Activated CD4-positive, alpha-beta T cell treated with anti-CD3 and anti-CD28 coated beads, Interleukin-2, amount 50 U/mL, for 16 hours (primary cell): Measurements from ENCODE around the gene NOD2.

Experiments
- DNase-seq: peaks from one replicate; pipeline ENCODE4 v3.0.0-alpha.2; 2020

Gene NOD2

DNA sequence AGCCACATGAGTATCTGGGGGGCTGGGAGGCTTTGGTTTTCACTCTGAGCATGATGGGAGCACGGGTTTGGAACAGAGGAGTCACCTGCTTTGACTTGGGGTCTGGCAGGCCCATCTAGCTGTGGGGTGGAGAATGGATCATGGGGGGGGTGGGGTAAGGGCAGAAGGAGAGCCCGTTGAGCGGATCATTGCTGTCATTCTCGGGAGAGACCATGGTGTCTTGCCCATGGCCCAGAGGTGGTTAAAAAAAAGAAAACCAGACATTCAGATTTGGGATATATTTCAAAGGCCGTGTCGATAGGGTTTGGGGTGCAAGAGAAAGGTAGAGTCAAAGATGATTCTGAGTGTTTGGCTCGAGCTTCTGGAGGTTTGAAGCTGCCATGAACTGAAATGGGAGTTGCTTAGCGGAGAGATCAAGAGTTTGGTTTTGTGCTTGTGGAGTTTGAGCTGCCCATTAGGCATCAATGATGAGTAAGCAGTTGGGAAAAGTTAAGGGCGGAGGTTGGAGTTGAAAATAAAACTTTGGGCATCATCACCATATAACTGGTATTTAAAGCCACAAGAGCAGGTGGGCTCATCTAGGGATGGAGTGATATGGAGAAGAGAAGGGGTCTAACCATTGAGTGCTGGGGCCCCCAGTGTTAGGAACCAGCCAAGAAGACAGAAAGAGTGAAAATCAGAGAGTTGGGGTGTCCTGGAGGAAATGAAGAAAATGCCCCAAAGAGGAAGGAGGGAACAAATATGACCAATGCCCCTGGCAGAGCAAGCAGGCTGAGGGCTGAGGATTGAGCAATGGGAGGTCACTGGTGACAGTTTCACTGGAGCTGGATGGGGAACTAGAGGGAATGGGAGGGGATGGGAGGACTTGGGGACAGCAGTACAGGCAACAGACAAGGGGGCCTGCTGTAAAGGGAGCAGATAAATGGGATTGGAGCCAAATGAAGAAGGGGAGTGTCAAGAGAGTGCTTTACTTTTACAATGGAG is 1.9 kb downstream of the NOD2 start:
- DNase-seq: no peak

DNA sequence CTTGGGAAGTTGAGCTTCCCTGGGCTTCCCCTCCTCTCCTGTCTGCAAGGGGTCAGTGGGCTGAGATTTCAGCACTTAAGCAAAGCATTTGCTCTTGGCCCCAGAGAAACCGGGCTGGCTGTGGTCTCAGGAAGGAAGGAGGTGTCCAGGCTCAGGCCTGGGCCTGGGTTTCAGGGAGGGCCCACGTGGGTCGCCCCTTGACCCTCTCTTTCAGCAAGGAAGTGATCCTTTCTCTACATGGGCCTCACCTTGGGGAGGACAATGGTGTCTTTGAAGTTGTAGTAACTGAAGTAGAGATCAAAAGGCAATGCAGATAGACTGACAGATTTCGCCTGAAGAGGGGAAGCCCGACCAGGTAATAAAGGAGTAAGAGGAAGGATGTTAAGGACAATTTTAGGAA is 2.7 kb downstream of the NOD2 start:
- no peak for DNase-seq

DNA sequence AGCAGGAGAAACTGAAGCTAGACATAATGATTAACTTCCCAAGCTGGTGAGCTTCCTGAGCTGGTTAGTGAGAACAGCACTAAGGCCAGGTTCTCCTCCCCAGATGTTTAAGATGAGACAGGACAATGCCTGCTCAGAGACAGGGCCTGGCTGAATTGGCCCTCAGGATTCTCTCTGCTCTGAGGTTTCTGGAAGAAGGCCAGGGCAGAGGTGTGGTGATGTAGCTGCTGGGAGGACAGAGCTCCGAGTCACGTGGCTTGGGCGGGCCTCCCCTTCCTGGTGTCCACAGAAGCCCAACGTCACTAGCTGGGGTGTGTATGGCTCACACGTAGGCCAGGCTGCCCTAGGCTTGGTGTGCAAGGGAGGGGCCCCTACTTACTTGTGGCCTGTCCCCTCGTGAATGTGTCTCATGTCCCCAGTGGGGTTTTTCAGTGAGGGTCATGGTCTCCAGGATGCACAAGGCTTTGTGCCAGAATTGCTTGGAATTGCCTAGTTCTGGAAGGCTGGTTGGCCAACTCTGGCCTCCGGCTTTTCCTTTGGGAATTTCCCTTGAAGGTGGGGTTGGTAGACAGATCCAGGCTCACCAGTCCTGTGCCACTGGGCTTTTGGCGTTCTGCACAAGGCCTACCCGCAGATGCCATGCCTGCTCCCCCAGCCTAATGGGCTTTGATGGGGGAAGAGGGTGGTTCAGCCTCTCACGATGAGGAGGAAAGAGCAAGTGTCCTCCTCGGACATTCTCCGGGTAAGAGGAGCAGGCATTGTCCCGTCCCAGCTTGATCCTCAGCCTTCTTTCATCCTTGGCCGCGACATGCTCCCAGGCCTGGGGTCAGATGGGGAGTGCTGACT is 3.4 kb downstream of the NOD2 start:
- DNase-seq: peak; percentile 65

DNA sequence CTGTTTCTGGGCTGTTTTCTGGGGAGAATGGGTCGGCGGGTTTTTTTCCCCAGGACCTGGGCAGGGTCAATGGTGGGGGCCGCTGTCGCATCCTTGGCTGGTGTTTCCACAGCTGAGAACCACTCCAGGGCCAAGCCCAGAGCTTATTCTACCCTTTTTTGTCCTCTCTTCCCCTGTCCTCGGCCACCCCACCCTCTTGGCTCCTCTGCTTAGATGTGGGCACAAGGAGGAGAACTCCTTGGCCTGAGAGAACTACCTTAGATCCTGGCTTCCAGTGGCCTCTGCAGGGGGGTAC is 4.0 kb downstream of the NOD2 start:
- DNase-seq: no peak

DNA sequence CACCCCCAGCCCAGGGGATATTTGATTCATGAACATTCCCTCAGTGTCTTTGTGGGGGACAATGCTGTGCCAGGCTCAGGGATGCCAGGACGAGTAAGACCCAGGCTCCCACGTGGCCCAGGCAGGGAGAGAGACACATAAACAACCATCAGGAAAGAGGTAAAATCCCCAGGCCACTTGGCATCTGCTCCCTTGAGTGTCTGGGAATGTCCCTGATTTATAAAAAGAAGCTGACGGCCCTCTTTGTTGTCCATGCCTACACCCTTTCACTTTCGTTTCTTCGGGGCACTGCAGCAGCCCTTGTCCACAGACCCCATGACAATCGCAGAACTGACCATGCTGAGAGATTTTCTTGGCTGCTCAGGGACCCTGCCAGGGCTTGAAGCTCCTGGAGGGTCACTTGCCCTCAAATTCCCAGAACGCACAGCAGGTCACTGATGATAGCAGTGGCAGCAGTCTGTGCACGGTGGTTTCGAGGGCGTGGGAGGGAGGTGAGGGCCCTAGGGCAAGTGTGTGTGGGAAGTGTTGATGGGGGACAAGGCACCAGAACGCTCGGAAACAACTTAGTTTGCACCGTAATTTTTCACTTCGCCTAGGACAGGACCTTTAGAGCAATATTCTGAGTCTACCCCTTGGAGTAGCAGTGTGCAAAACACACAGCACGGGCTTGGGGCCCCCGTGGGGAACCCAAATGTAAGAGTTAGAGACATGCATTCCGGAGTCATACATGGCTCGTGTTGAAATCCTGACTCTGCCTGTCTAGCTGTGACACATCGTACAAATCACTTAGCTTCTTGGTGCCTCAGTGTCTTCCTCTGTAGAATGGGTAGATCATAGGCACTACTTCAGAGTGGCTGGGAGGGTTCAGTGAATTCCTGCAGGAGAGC is 4.7 kb downstream of the NOD2 start:
- DNase-seq: peak; percentile 50

DNA sequence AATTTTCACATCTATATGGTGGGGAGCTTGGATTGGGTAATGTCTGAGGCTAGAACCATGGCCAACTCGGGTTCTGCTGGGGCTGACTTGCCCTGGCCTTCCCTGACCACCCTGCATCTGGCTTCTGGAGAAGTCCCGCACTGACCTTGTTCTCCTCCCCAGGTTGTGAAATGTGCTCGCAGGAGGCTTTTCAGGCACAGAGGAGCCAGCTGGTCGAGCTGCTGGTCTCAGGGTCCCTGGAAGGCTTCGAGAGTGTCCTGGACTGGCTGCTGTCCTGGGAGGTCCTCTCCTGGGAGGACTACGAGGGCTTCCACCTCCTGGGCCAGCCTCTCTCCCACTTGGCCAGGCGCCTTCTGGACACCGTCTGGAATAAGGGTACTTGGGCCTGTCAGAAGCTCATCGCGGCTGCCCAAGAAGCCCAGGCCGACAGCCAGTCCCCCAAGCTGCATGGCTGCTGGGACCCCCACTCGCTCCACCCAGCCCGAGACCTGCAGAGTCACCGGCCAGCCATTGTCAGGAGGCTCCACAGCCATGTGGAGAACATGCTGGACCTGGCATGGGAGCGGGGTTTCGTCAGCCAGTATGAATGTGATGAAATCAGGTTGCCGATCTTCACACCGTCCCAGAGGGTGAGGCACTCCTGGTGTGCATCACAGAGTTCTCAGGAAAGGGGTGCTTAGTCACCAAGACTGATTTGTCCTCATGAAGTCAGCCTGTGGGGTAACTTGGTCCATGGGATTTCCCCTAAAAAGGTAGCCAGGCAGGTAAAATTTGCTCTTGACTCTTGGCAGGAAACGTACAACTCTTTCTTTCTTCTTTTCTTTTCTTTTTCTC is 6.1 kb downstream of the NOD2 start:
- peak; percentile 74 for DNase-seq

DNA sequence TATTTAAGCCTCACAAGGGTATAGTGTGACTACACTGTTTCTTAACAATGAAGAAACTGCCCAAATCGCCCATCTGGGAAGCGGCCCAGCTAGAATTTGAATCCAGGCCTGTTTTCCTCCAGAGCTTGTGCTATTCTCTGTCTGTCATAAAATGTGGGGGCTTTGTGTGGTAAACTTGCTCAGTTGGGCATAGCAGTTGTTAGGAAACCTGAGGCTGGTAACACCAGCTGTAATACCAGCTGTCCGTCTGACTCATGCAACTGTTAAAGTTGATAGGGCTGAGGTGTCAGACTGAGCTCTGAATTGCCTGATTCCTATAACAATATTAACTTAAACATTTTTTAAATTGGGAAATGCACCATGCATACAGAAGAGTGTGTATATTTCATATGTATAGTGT is 9.3 kb downstream of the NOD2 start:
- DNase-seq: no peak

DNA sequence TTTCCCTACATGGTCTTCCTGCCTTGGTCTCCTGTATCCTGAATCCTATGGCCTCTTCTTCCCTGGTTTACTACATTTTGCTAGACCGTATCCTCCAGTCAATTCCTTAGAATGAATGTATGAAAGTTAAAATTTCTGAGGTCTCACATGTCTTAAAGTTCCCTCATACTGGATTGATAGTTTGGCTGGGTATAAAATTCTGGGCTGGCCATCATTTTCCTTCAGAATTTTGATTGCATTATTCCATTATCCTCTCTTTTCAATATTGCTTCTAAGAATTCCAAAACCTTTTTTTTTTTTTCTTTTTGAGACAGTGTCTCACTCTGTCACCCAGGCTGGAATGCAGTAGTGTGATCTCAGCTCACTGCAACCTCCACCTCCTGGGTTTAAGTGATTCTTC is 10.8 kb downstream of the NOD2 start:
- DNase-seq: no peak

DNA sequence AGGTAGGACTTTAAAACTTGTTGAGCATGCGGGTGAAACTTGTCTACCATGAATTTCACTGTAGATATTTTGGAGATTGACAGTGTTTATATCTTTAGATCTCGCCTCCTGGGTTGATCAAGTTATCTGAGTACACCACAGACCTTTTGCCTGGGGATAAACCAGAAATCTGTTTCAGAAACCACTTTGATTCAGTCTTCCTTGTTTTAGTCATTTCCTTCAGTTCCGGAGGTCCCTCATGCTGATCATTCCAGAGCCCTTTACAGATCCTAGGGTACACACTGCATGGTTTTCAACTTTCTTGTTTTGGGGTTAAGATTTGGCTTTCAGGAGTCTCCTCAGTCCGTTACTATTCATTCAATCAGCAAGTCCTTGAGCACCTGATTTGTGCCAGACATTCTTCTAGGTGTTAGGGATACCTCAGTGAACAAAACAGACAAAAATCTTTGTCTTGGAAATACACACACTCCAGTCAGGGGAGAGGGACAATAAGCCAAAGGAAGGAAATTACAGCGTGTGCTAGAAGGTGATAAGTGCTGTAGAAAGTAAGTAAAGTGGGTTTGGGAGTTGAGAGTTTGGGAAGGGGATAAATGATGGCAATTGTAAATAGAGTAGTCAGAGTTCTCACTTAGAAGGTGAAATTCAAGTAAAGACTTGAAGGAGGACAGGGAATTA is 12.2 kb downstream of the NOD2 start:
- no peak for DNase-seq

DNA sequence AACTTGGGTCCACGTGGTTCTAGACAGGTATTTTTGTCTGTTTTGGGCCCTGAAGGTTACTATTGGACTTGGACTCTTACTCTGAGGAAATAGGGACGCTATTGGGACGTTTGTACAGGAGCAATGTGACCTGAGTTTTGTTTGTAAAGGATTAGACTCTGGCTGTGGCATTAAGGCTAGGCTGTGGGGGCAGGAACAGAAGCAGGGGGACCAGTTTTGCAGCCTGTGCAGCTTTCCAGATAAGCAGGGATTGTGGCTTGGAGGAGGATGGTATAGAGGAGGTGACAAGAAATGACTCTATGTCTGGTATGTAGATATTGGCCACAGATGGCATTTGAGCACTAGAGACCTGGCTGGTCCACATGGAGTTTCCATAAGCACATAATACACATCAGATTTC is 12.8 kb downstream of the NOD2 start:
- no peak for DNase-seq

DNA sequence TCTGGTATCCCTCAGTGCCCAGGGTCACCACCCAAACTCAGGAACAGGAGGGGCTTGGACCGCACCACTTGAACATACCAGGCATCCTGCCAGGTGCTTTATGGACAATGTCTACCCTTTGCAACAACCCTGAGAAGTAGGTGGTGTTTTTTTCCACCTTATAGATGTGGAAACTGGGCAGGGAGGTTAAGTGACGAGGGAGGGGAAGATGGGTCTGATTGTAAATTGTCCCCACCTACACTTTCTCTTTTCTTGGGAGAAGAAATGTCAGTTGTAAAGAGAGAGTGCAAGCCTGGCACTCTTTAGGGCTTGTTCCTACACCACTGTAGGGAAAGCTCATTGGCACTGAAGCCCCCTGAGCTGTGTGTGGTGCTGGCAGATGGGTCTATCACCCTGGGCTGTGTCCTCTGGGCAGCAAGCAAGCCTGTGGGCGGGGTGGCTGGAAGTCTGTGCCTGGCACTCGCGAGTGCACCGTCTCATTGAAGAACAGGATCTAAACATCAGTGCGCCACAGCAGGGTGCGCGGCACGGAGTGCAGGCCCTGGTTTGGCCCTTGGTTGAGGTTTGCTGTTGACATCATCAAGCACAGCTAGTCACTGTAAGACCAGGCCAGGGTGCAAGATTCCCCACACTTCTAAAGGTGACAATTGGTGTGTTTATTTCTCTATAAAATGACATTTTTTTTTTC is 15.1 kb downstream of the NOD2 start:
- no peak for DNase-seq

DNA sequence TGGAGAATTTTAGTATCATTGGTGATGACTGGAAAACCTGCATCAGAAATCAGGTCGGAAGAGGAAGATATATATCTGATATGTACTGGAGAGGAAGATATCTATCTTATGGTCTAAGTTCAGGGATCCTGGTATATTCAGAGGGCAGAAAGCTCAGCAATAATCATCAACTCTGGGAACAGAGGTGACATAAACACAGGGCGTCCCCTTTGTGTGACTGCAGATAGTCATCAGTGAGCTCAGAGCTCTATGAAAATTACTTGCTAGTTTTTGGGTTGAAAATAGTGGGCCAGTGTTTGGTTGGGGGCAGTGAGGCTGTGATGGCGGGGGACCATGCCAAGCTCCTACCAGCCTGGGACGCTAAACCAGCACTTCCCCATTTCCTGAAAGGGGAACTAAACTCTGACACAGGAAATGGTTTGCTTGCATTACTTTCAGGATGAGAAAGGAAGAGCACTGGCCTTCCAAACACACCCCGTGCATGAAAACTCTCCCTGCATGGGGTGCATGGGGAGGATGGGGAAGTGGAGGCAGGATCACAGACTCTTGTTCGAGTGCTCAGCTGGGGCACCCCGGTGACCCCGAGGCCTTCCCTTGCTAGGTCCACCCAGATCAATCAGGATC is 15.8 kb downstream of the NOD2 start:
- no peak for DNase-seq

DNA sequence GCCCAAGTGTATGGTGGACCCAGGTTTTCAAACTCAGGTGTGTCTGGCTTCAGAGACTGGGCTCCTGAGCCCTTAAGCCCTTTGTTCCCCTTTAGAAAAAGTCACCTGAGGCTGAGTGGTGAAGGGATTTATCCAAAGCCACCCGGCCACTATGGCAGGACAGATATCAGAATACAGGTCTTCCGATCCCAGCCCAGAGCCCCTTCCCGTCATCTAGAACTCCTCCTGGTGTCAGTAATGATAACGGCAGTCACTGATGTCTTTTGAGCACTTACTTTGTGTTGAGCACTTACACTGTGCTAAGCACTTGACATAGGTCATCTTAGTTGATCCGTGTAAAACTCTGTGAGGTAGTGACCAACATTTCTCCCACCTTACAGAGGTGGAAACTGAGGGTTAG is 16.6 kb downstream of the NOD2 start:
- DNase-seq: no peak

DNA sequence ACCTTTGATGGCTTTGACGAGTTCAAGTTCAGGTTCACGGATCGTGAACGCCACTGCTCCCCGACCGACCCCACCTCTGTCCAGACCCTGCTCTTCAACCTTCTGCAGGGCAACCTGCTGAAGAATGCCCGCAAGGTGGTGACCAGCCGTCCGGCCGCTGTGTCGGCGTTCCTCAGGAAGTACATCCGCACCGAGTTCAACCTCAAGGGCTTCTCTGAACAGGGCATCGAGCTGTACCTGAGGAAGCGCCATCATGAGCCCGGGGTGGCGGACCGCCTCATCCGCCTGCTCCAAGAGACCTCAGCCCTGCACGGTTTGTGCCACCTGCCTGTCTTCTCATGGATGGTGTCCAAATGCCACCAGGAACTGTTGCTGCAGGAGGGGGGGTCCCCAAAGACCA is 17.6 kb downstream of the NOD2 start:
- DNase-seq: no peak

DNA sequence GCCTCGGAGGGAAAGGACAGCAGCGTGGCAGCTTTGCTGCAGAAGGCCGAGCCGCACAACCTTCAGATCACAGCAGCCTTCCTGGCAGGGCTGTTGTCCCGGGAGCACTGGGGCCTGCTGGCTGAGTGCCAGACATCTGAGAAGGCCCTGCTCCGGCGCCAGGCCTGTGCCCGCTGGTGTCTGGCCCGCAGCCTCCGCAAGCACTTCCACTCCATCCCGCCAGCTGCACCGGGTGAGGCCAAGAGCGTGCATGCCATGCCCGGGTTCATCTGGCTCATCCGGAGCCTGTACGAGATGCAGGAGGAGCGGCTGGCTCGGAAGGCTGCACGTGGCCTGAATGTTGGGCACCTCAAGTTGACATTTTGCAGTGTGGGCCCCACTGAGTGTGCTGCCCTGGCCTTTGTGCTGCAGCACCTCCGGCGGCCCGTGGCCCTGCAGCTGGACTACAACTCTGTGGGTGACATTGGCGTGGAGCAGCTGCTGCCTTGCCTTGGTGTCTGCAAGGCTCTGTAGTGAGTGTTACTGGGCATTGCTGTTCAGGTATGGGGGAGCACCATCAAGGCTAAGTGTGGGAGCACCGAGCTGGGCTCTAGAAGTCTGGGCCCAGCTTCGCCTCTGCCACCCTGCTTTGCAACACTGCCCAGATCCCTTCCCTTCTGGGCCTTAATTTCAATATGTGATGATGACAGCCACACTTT is 18.6 kb downstream of the NOD2 start:
- DNase-seq: no peak

DNA sequence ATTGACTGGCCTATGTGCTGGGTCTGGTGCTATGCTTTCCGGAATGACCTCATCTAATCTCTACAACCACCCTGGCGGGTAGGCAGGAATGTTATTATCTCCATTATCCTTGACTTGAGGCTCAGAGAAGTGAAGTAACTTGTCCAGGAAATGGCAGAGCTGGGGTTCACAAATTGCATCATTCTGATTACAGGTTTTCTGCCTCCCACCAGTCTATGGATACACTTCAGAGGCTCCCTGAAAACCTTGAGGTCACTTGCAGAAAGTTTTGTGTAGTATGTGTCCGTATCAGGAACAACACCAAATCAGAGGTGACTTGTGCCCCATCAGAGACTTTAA is 19.1 kb downstream of the NOD2 start:
- no peak for DNase-seq

DNA sequence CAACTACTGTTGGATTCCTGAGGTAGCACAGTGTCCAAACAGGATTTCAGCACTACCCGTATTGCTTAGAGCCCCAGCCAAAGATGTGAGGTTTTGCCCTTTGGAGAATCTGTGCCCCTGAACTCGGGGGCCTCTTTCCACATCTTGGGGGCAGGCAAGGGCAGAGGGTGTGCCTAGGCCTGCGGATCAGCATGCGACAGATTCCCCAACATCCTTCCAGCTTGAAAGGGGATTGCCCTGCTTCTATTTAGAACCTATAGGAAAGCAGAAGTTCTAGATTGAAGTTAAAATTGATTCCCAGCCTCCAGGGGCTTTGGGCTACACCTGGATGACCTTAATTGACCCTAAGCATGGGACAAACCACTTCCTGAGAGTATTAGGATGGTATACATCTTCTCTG is 19.6 kb downstream of the NOD2 start:
- DNase-seq: no peak

DNA sequence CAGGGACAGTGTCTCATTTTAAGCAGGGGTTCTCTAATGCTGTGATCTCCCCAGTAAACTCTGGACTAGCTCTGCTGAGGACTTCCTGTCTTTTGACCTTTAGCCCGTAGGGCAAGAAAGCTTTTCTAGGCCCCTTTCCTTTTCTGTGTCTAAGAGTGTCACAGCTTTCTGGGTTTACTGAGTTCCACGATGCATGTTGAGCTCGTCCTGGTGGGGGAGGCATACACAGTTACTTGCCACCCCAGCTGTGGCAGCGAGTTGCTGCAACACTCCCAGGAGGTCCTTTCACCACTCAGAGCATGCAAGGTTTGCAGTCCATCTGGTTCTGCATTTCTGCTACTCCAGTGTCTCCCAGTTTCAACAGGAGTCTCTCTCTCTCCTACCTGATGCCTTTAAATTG is 23.7 kb downstream of the NOD2 start:
- no peak for DNase-seq

DNA sequence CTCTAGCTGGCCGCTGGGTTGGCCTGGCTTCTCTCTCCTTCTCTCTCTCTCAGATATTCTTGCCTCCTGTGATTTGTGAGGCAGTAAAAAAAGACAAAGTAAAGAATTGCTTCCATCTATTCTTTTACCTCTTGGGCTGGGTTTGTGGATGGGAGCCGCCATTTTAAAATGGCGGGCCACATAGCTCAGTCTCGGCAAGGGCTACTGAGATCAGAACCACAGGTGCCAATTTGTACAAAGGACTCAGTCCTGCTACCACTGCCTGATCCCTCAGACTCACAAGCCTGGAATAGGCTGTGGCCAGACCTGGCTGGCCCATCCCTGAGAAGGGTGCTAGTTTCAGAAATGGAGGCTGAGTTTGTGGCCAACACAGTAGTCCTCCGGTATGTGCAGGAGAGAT is 24.1 kb downstream of the NOD2 start:
- DNase-seq: no peak
